ENCODE measurements around the gene NLE1.

- TF ChIP-seq CTCF (IDR thresholded peaks at IDR 0.05; ENCODE audit: low read depth, low read length, missing input control) (no peak), JUND (IDR thresholded peaks at IDR 0.05) (no peak), SP1 (IDR thresholded peaks at IDR 0.05) (no peak), REST (IDR thresholded peaks at IDR 0.05) (no peak), ZBTB33 (IDR thresholded peaks at IDR 0.05) (no peak), ATF3 (IDR thresholded peaks at IDR 0.05) (no peak), TAF1 (conservative IDR thresholded peaks at IDR 0.05) (no peak), GABPA (IDR thresholded peaks at IDR 0.05 in 1 of 2, conservative IDR thresholded peaks at IDR 0.05 in 1 of 2) (no peak), EGR1 (IDR thresholded peaks at IDR 0.05; ENCODE audit: low read depth in 2 of 2) (no peak)
These were observed 40.4 kb downstream of the NLE1 start for GRCh38 chr17:35101725-35102124.

All from liver (tissue), 3 donors.